ENCODE measurements around the gene COMMD6. TPM values are rescaled to one million over a fixed set of nuclear protein-coding genes. Genes with fewer than 3 reads are reported as not detected.

COMMD6 gene
- total and polyA plus RNA-seq, 2 of the 13 experiments (the other 11 are each of a cell fraction or from before 2014, with no cell fraction given) = 97.0 to 164 TPM

DNA sequence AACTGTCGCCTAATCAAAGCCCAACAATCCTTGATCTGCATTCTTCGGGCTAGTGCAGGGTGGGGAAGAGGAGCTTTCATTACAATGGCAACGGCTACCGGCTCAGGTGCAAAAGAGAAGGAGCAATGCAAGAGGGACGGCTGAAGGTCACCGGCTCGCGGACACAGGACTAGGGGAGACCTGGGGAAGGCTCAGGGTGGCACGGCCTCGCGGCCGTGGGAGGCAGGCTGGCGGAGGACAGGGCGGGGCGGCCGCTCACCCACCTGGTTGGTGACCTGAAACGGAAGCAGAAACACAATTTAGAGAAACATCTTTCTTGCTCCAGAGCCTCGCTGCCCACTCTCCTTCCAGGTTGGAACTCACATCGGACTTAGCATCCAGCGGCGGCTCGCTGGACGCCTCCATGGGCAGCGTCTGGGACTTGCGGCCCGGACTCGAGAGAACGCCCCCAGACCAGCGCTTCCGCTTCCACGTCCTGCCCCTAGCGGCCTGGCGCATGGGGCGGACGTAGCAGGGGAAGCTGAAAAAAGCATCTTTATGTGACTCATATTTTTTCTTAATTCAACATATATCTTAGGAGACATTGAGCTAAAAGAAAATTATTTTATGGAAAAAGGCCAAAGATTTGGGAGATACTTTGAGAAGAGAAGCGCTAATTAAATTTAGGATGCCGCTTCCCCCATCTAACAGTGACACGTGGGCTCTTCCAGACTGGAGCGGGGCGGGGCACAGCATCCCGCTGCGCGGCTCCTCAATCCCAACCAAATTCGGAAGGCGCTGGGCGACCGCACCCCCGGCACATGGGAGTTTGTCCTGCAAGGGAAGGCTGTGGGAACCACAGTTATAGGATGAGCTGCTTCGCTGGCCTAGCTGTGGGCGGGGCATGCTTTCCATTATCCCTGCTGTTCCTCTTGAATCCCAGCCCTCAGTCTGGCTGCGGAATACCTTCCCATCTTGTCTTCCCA, at the start of gene COMMD6 (continued):
- TF ChIP-seq, protein P1, sequence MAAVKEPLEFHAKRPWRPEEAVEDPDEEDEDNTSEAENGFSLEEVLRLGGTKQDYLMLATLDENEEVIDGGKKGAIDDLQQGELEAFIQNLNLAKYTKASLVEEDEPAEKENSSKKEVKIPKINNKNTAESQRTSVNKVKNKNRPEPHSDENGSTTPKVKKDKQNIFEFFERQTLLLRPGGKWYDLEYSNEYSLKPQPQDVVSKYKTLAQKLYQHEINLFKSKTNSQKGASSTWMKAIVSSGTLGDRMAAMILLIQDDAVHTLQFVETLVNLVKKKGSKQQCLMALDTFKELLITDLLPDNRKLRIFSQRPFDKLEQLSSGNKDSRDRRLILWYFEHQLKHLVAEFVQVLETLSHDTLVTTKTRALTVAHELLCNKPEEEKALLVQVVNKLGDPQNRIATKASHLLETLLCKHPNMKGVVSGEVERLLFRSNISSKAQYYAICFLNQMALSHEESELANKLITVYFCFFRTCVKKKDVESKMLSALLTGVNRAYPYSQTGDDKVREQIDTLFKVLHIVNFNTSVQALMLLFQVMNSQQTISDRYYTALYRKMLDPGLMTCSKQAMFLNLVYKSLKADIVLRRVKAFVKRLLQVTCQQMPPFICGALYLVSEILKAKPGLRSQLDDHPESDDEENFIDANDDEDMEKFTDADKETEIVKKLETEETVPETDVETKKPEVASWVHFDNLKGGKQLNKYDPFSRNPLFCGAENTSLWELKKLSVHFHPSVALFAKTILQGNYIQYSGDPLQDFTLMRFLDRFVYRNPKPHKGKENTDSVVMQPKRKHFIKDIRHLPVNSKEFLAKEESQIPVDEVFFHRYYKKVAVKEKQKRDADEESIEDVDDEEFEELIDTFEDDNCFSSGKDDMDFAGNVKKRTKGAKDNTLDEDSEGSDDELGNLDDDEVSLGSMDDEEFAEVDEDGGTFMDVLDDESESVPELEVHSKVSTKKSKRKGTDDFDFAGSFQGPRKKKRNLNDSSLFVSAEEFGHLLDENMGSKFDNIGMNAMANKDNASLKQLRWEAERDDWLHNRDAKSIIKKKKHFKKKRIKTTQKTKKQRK (IDR thresholded peaks at IDR 0.05; ENCODE audit: low read length) = no peak
- TF ChIP-seq HOXA5 (CRISPR knock-in tag; IDR thresholded peaks at IDR 0.05) (peak; percentile 45; the same call in 1 of the 2 replicates), IRX3 (CRISPR knock-in tag; IDR thresholded peaks at IDR 0.05; ENCODE audit: borderline replicate concordance, low read depth) (no peak), FOSL1 (CRISPR knock-in tag; IDR thresholded peaks at IDR 0.05; ENCODE audit: borderline replicate concordance) (no peak), ISL2 (CRISPR knock-in tag; IDR thresholded peaks at IDR 0.05) (0 out of 2 replicates have a peak, but pooled peaks have one; percentile 0), KLF16 (CRISPR knock-in tag; IDR thresholded peaks at IDR 0.05) (peak in 1 of 2 experiments; percentile 85; a peak in 2 of 4 replicates)
- TF ChIP-seq, protein P2, sequence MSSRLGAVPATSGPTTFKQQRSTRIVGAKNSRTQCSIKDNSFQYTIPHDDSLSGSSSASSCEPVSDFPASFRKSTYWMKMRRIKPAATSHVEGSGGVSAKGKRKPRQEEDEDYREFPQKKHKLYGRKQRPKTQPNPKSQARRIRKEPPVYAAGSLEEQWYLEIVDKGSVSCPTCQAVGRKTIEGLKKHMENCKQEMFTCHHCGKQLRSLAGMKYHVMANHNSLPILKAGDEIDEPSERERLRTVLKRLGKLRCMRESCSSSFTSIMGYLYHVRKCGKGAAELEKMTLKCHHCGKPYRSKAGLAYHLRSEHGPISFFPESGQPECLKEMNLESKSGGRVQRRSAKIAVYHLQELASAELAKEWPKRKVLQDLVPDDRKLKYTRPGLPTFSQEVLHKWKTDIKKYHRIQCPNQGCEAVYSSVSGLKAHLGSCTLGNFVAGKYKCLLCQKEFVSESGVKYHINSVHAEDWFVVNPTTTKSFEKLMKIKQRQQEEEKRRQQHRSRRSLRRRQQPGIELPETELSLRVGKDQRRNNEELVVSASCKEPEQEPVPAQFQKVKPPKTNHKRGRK (CRISPR knock-in tag; IDR thresholded peaks at IDR 0.05) = no peak
- TF ChIP-seq, protein P3, sequence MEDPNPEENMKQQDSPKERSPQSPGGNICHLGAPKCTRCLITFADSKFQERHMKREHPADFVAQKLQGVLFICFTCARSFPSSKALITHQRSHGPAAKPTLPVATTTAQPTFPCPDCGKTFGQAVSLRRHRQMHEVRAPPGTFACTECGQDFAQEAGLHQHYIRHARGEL (CRISPR knock-in tag; IDR thresholded peaks at IDR 0.05) = no peak
- TF ChIP-seq, protein P4, sequence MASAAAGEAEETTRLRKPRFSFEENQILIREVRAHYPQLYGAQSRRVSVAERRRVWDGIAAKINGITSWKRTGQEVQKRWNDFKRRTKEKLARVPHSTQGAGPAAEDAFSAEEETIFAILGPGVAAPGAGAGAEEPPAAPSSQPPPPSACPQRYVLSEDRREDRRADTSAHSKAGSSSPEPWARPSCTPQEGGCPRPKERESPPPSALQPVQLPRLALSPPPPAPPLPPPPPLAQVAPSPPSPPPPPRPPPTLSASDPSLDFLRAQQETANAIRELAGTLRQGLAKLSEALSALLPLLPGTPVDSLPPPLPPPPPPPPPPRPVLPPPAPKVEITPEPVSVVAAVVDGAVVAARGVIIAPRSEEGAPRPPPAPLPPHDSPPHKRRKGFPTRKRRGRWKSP (CRISPR knock-in tag; IDR thresholded peaks at IDR 0.05) = peak; percentile 53; the same call in 1 of the 2 replicates
- TF ChIP-seq, protein P5, sequence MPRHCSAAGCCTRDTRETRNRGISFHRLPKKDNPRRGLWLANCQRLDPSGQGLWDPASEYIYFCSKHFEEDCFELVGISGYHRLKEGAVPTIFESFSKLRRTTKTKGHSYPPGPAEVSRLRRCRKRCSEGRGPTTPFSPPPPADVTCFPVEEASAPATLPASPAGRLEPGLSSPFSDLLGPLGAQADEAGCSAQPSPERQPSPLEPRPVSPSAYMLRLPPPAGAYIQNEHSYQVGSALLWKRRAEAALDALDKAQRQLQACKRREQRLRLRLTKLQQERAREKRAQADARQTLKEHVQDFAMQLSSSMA (CRISPR knock-in tag; IDR thresholded peaks at IDR 0.05) = no peak; the same call in 1 of the 2 replicates
- TF ChIP-seq, protein P6, sequence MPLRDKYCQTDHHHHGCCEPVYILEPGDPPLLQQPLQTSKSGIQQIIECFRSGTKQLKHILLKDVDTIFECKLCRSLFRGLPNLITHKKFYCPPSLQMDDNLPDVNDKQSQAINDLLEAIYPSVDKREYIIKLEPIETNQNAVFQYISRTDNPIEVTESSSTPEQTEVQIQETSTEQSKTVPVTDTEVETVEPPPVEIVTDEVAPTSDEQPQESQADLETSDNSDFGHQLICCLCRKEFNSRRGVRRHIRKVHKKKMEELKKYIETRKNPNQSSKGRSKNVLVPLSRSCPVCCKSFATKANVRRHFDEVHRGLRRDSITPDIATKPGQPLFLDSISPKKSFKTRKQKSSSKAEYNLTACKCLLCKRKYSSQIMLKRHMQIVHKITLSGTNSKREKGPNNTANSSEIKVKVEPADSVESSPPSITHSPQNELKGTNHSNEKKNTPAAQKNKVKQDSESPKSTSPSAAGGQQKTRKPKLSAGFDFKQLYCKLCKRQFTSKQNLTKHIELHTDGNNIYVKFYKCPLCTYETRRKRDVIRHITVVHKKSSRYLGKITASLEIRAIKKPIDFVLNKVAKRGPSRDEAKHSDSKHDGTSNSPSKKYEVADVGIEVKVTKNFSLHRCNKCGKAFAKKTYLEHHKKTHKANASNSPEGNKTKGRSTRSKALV (CRISPR knock-in tag; IDR thresholded peaks at IDR 0.05) = 0 out of 2 replicates have a peak, but pooled peaks have one; percentile 18
- TF ChIP-seq, protein P7, sequence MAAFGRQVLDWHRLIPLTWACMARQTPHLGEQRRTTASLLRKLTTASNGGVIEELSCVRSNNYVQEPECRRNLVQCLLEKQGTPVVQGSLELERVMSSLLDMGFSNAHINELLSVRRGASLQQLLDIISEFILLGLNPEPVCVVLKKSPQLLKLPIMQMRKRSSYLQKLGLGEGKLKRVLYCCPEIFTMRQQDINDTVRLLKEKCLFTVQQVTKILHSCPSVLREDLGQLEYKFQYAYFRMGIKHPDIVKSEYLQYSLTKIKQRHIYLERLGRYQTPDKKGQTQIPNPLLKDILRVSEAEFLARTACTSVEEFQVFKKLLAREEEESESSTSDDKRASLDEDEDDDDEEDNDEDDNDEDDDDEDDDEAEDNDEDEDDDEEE (CRISPR knock-in tag; IDR thresholded peaks at IDR 0.05) = no peak

Data from HepG2 (cell line).